Fibroblast of mammary gland (primary cell): ENCODE data around the gene OR4B1.
"Not testable (repeated sequence)": the region's sequence is repeated elsewhere in the genome, so short reads cannot be mapped to it uniquely, and the experiment has no call there.

ENCODE experiments used
- DNase-seq: peaks from one replicate; pipeline ENCODE4 v3.0.0-alpha.2; 2010; ENCODE audit warnings: low read depth
- H3K4me3 ChIP-seq: 2 replicates; pipeline ENCODE4 v1.5.1; 2011; ENCODE audit warnings: low read depth, mild to moderate bottlenecking, low read length, moderate library complexity; ENCODE audit not compliant: control insufficient read depth
- TF ChIP-seq, protein P1 (sequence below): conservative IDR thresholded peaks from 2 replicates; pipeline ENCODE4 v1.5.1; 2011; ENCODE audit warnings: low read depth, low read length, inconsistent platforms; ENCODE audit not compliant: control insufficient read depth, insufficient read depth

The OR4B1 gene

DNA sequence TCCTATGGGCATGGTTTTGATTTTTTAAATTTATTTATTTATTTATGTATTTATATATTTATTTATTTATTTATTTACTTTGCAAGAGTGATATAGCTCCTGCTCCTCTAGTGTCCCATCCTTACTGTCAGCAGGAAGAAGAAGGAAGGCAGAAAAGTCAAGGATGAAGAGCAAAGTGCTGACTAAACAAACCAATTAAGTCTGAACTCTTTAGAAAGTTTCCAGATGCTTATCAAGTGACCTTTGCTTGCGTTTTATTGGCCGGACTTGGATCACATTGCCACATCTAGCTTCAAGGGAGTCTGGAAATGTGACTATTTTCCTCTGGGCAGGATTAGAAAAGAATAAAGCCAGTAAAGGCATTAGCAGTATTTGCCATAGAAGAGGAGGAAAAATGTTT is 8.7 kb upstream of the OR4B1 start:
- no peak overlapping the region for H3K4me3 ChIP-seq
- TF ChIP-seq, protein P1, sequence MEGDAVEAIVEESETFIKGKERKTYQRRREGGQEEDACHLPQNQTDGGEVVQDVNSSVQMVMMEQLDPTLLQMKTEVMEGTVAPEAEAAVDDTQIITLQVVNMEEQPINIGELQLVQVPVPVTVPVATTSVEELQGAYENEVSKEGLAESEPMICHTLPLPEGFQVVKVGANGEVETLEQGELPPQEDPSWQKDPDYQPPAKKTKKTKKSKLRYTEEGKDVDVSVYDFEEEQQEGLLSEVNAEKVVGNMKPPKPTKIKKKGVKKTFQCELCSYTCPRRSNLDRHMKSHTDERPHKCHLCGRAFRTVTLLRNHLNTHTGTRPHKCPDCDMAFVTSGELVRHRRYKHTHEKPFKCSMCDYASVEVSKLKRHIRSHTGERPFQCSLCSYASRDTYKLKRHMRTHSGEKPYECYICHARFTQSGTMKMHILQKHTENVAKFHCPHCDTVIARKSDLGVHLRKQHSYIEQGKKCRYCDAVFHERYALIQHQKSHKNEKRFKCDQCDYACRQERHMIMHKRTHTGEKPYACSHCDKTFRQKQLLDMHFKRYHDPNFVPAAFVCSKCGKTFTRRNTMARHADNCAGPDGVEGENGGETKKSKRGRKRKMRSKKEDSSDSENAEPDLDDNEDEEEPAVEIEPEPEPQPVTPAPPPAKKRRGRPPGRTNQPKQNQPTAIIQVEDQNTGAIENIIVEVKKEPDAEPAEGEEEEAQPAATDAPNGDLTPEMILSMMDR: no peak
- no peak for DNase-seq

DNA sequence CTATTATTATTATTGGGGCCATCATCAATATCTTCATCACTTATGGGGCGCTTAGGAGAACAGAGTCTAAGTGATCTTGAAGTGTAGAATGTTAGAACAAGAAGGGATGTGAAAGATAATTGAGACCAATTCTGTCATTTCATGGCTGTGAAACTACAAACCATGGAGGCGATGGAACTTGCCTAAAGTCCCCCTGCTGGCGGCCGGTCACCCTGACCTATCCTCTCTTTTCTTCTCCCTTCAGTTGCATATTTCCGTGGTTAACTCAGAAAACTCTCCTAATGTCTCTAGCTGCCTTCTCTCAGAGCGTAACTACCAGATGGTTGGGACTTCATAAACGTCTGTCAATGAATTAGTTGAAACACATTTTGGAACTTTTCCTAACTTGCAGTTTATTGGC is 6.6 kb upstream of the OR4B1 start:
- TF ChIP-seq, protein P1: peak; percentile 20
- H3K4me3 ChIP-seq: no peak overlapping the region
- DNase-seq: peak; percentile 5

DNA sequence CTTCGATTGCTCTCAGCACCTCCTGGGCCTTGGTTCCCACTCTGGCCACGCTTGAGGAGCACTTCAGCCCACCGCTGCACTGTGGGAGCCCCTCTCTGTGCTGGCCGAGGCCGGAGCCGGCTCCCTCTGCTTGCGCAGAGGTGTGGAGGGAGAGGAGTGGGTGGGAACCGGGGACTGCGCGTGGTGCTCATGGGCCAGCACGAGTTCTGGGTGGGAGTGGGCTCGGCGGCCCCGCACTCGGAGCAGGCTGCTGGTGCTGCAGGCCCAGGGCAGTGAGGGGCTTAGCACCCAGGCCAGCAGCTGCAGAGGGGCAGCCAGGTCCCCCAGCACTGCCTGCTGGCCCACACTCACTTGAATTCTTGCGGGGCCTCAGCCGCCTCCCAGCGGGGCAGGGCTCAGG is 12.2 kb downstream of the OR4B1 start:
- H3K4me3 ChIP-seq: no peak overlapping the region
- DNase-seq: no peak
- TF ChIP-seq, protein P1: no peak

DNA sequence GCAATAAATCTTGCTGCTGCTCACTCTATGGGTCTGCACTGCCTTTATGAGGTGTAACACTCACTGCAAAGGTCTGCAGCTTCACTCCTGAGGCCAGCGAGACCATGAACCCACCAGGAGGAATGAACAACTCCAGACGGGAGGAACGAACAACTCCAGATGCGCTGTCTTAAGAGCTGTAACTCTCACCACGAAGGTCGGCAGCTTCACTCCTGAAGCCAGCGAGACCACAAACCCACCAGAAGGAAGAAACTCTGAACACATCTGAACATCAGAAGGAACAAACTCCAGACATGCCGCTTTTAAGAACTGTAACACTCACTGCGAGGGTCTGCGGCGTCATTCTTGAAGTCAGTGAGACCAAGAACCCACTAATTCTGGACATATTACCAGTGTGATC is 13.4 kb downstream of the OR4B1 start:
- H3K4me3 ChIP-seq, DNase-seq: not testable (repeated sequence)

DNA sequence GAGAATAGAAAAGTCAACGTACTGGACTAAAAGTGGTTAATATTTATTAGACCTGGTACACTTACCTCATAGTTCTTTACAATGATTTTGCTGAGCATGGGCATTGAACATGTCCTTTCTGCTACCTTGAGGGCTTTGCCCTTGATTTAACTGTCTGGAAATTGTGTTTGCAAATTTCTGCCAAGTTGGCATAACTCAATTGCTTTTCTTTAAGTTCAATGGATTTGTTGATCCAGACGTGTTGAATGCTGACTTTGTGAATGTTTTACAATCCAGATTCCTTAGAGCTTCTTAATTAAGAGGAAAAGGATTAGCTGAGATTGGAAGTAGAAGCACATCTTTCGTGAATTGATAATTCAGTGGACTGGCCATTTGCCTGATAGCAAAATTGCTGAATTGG is 21.1 kb downstream of the OR4B1 start:
- H3K4me3 ChIP-seq: no peak overlapping the region
- TF ChIP-seq, protein P1: no peak
- no peak for DNase-seq

DNA sequence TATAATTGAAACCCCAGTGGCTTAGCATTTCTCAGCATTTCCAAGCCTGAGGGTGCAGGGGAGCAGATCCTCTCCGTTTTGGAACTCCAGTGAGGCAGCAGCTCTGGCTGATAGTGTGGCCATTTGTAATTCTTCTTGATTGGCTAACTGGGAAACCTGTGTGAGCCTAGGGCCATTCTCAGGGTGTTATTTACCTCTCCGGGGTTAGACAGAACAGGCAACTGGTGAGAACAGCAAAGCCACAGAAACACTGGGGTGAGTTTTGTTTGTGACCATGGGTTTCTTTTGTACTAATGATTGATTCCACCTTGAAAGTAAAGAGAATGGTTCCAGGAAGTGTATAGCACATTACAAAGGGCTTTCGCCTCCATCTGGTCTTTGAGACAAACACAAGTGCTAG is 25.9 kb downstream of the OR4B1 start:
- no peak overlapping the region for H3K4me3 ChIP-seq
- TF ChIP-seq, protein P1: no peak
- no peak for DNase-seq

DNA sequence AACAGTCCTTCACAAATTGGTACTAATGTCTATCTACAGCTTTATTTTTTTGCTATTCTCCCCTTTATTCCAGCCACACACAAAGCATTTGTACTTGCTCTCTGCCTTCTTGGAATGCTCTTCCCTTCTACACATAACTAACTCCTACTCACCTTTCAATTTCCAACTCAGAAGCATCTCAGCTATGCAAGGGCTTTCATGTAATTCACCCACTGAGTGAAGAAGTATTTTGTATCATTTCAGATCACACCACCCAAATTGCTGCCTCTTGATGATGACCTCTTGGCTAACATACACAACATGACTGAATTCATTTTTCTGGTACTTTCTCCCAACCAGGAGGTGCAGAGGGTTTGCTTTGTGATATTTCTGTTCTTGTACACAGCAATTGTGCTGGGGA is 28.2 kb downstream of the OR4B1 start, which contains the start of gene OR4X2:
Gene OR4X2, plus strand, starts transcription at position 301 of the 400 bp plus-strand sequence. Its CDS starts 0 bp downstream, at position 301.
- no peak for DNase-seq
- TF ChIP-seq, protein P1: no peak
- no peak within 1 kb of the TSS for H3K4me3 ChIP-seq
